WTC11 (cell line): Measurements from ENCODE around the gene STRIP1. TPM values are rescaled to one million over a fixed set of nuclear protein-coding genes. Genes with fewer than 3 reads are reported as not detected.

Source experiments
- ATAC-seq: fragments of 200-7000 bp; cut with Tn5 transposase; 2 replicates; pipeline ENCODE4 v1.10.0; 2021; ENCODE audit warnings: mild to moderate bottlenecking, moderate library complexity
- CTCF ChIA-PET: fragments of 300-600 bp; sonication (Branson Sonifier 250); formaldehyde crosslinking; loops from one replicate; lab custom pipeline; 2021; ENCODE audit warnings: antibody characterized with exemption; lab: Charles Lee
- POLR2A ChIA-PET: fragments of 350-600 bp; sonication (Branson Sonifier 250); formaldehyde crosslinking; loops from one replicate; lab custom pipeline; 2021; ENCODE audit warnings: antibody characterized with exemption; lab: Charles Lee
- DNase-seq: peaks from one replicate; pipeline ENCODE4 v3.0.0; 2021; ENCODE audit warnings: low spot score
- H3K27ac Mint-ChIP-seq: 2 replicates; pipeline ENCODE4 v1.8.0; 2021; ENCODE audit warnings: mixed read lengths
- H3K27me3 Mint-ChIP-seq: 2 replicates; pipeline ENCODE4 v1.8.0; 2021; ENCODE audit warnings: low read depth, mild to moderate bottlenecking, moderate library complexity, mixed read lengths
- H3K36me3 Mint-ChIP-seq: 2 replicates; pipeline ENCODE4 v1.8.0; 2021; ENCODE audit warnings: mixed read lengths
- H3K4me1 Mint-ChIP-seq: 2 replicates; pipeline ENCODE4 v1.8.0; 2022; ENCODE audit warnings: mixed read lengths
- H3K4me3 Mint-ChIP-seq: 2 replicates; pipeline ENCODE4 v1.8.0; 2021; ENCODE audit warnings: mild to moderate bottlenecking, moderate library complexity, mixed read lengths
- H3K9me3 Mint-ChIP-seq: 2 replicates; pipeline ENCODE4 v1.8.0; 2021; ENCODE audit warnings: mixed read lengths
- AFF4 ChIP-seq: sonication (generic); formaldehyde crosslinking; IDR thresholded peaks from 2 replicates; pipeline ENCODE4 v1.8.1; 2023; ENCODE audit warnings: mild to moderate bottlenecking, missing genetic modification reagents, borderline replicate concordance
- ATF1 ChIP-seq: sonication (generic); formaldehyde crosslinking; IDR thresholded peaks from 2 replicates; pipeline ENCODE4 v1.8.1; 2023; ENCODE audit warnings: mild to moderate bottlenecking, moderate library complexity, missing genetic modification reagents
- ATF3 ChIP-seq: sonication (generic); formaldehyde crosslinking; conservative IDR thresholded peaks from 2 replicates; pipeline ENCODE4 v1.8.1; 2022; ENCODE audit warnings: mild to moderate bottlenecking, missing genetic modification reagents
- ATF6 ChIP-seq: sonication (generic); formaldehyde crosslinking; IDR thresholded peaks from 2 replicates; pipeline ENCODE4 v1.8.1; 2023; ENCODE audit warnings: mild to moderate bottlenecking, missing genetic modification reagents
- CBFB ChIP-seq: sonication (generic); formaldehyde crosslinking; IDR thresholded peaks from 2 replicates; pipeline ENCODE4 v1.8.1; 2022; ENCODE audit warnings: mild to moderate bottlenecking, low read depth, missing genetic modification reagents
- CREM ChIP-seq: sonication (generic); formaldehyde crosslinking; IDR thresholded peaks from 2 replicates; pipeline ENCODE4 v1.8.1; 2022; ENCODE audit warnings: mild to moderate bottlenecking, missing genetic modification reagents, moderate library complexity
- E2F1 ChIP-seq: sonication (generic); formaldehyde crosslinking; IDR thresholded peaks from 2 replicates; pipeline ENCODE4 v1.8.0; 2022; ENCODE audit warnings: mild to moderate bottlenecking, missing genetic modification reagents
- FOXK1 ChIP-seq: sonication (generic); formaldehyde crosslinking; IDR thresholded peaks from 2 replicates; pipeline ENCODE4 v1.8.0; 2022; ENCODE audit warnings: mild to moderate bottlenecking, moderate library complexity, missing genetic modification reagents
- HMGA2 ChIP-seq: fragments of 250-450 bp; sonication (Bioruptor Pico); IDR thresholded peaks from 2 replicates; pipeline ENCODE4 v1.4.0; 2021; ENCODE audit warnings: mild to moderate bottlenecking, moderate library complexity
- MLX ChIP-seq: sonication (generic); formaldehyde crosslinking; IDR thresholded peaks from 2 replicates; pipeline ENCODE4 v1.8.1; 2023; ENCODE audit warnings: mild to moderate bottlenecking, missing genetic modification reagents, moderate library complexity
- MXD4 ChIP-seq: fragments of 250-450 bp; sonication (Bioruptor Pico); IDR thresholded peaks from 2 replicates; pipeline ENCODE4 v1.8.0; 2021; ENCODE audit warnings: mild to moderate bottlenecking, moderate library complexity, borderline replicate concordance
- NR1H2 ChIP-seq: sonication (generic); formaldehyde crosslinking; IDR thresholded peaks from 2 replicates; pipeline ENCODE4 v1.9.0; 2021; ENCODE audit warnings: mild to moderate bottlenecking, moderate library complexity, missing genetic modification reagents
- SP1 ChIP-seq: sonication (generic); formaldehyde crosslinking; conservative IDR thresholded peaks from 2 replicates; pipeline ENCODE4 v1.8.1; 2022; ENCODE audit warnings: missing genetic modification reagents
- ZNF232 ChIP-seq: sonication (generic); formaldehyde crosslinking; IDR thresholded peaks from 2 replicates; pipeline ENCODE4 v1.8.0; 2022; ENCODE audit warnings: mild to moderate bottlenecking, missing genetic modification reagents
- total RNA-seq: library from RNA; stranded (reverse); gene quantifications from 3 replicates; pipeline ENCODE4 v1.2.3, GENCODE V29; 2021
- TF ChIP-seq, protein P1 (sequence below): fragments of 200-600 bp; IDR thresholded peaks from 2 replicates; pipeline ENCODE4 v1.8.0; 2022; ENCODE audit warnings: antibody characterized with exemption

Gene STRIP1
- total RNA-seq, 1 experiment from 2014 or later = 42.8 TPM

DNA sequence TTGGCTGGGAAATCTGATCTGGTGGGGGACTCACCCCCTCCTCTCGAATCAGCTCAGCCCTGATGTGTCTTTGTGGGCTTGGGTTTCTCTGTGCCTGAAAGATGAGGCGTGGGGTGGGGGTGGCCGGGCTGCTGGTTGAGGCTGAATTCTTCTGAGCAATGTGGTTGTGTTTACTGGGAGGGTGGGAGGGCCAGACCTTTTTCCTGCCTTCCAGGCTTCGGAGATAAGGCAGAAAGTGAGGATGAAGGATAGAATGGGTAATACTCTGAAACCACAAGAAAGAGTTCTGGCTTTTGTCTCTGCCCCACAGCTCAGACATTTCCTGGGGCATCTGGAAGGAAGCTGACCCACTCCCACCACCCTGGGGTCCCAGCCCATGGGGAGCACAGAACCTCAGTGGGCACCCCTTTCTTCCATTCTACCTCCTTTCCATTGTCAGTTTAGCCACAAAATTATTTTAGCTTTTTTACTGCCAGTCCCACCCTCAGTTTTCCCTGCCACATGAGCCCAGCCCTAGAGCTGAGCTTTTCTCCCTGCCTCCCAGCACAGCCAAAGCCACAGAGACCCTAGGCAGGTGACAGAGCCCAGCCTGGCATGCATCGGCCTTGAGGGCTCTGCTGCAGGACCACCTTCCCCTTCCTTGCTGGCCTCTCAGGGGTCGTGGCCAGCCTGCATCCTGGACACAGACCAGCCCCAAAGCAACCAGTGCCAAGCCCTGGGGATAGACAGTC, 24.9 kb downstream of the STRIP1 start:
- H3K36me3 Mint-ChIP-seq = peaks cover 37% of the 10 kb centered on the region
- CTCF ChIA-PET = interaction anchor here (0.6 to 4.4 kb wide), 36 partner anchors 8 to 437 kb away, joined by 3 to 42 read pairs (median 6); partner anchors contain the start of genes ALX3, SLC6A17, STRIP1 and UBL4B
- ATAC-seq = no peak
- TF ChIP-seq HMGA2 (CRISPR knock-in tag) (no peak), ZNF232 (CRISPR knock-in tag) (no peak), CBFB (CRISPR knock-in tag) (no peak), ATF1 (CRISPR knock-in tag) (no peak), ATF3 (CRISPR knock-in tag) (no peak), CREM (no peak), MXD4 (CRISPR knock-in tag) (no peak), ATF6 (no peak)
- peaks cover 4% of the 10 kb centered on the region for H3K27me3 Mint-ChIP-seq
- no peak overlapping the region for H3K4me3 Mint-ChIP-seq
- DNase-seq = no peak
- no peaks in the 10 kb centered on the region for H3K9me3 Mint-ChIP-seq
- H3K27ac Mint-ChIP-seq = no peak overlapping the region
- POLR2A ChIA-PET = interaction anchor here (1.2 kb wide), 1 partner anchor 25 kb away, joined by 4 read pairs; the partner anchor contains the start of gene STRIP1
- no peaks in the 10 kb centered on the region for H3K4me1 Mint-ChIP-seq

- ChIA-PET CTCF (interaction anchor here (0.6 to 4.4 kb wide), 46 partner anchors 9 to 436 kb away, joined by 3 to 42 read pairs (median 4); partner anchors contain the start of genes AHCYL1, ALX3, SLC6A17 and STRIP1), POLR2A (interaction anchor here (0.7 to 1.2 kb wide), 2 partner anchors 26 to 28 kb away, joined by 3 to 4 read pairs; partner anchors contain the start of gene STRIP1)
- H3K27ac Mint-ChIP-seq = no peak overlapping the region
- H3K4me1 Mint-ChIP-seq = no peaks in the 10 kb centered on the region
- ATAC-seq = peak; percentile 87
- peak; percentile 81 for DNase-seq
- peaks cover 36% of the 10 kb centered on the region for H3K36me3 Mint-ChIP-seq
- peaks cover 12% of the 10 kb centered on the region for H3K27me3 Mint-ChIP-seq
- no peaks in the 10 kb centered on the region for H3K9me3 Mint-ChIP-seq
- TF ChIP-seq, protein P1, sequence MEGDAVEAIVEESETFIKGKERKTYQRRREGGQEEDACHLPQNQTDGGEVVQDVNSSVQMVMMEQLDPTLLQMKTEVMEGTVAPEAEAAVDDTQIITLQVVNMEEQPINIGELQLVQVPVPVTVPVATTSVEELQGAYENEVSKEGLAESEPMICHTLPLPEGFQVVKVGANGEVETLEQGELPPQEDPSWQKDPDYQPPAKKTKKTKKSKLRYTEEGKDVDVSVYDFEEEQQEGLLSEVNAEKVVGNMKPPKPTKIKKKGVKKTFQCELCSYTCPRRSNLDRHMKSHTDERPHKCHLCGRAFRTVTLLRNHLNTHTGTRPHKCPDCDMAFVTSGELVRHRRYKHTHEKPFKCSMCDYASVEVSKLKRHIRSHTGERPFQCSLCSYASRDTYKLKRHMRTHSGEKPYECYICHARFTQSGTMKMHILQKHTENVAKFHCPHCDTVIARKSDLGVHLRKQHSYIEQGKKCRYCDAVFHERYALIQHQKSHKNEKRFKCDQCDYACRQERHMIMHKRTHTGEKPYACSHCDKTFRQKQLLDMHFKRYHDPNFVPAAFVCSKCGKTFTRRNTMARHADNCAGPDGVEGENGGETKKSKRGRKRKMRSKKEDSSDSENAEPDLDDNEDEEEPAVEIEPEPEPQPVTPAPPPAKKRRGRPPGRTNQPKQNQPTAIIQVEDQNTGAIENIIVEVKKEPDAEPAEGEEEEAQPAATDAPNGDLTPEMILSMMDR = peak; percentile 96
- no peak for TF ChIP-seq FOXK1 (CRISPR knock-in tag)
- no peak overlapping the region for H3K4me3 Mint-ChIP-seq
Observed at GRCh38 chr1:110060034-110060661, 25.7 kb downstream of the STRIP1 start.

DNA sequence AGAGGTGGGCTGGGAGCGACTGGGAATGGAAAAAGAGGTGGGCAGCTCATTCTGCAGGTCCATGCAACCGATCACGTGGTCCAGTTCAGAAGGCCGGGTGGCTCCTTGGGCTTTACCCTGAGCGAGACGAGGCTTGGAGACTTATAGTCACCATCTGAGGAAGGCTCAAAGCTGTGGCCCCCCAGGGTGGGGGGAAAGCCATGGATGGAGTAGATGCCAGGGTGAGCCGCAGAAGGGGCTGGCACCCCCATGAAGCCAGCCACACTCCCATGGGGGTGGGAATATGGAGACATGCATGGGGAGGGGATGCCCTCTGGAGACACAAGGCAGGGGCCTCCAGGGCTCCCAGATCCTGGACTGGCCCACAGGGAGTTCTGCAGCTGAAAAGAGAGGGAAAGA, 26.2 kb downstream of the STRIP1 start:
- ChIA-PET POLR2A (interaction anchor here (0.7 to 1.2 kb wide), 2 partner anchors 26 to 27 kb away, joined by 3 to 4 read pairs; partner anchors contain the start of gene STRIP1), CTCF (interaction anchor here (0.6 to 4.4 kb wide), 40 partner anchors 9 to 435 kb away, joined by 3 to 42 read pairs (median 4); partner anchors contain the start of genes AHCYL1, ALX3, SLC6A17 and STRIP1)
- H3K27me3 Mint-ChIP-seq = peaks cover 17% of the 10 kb centered on the region
- DNase-seq (no peak), ATAC-seq (no peak)
- no peaks in the 10 kb centered on the region for H3K4me1 Mint-ChIP-seq
- no peak overlapping the region for H3K27ac Mint-ChIP-seq
- peaks cover 31% of the 10 kb centered on the region for H3K36me3 Mint-ChIP-seq
- no peaks in the 10 kb centered on the region for H3K9me3 Mint-ChIP-seq
- H3K4me3 Mint-ChIP-seq = no peak overlapping the region
- TF ChIP-seq SP1 = no peak
- TF ChIP-seq NR1H2 (CRISPR knock-in tag) = no peak
- TF ChIP-seq AFF4 (CRISPR knock-in tag) = no peak
- TF ChIP-seq E2F1 = no peak
- TF ChIP-seq, protein P1 = no peak
- no peak for TF ChIP-seq MLX (CRISPR knock-in tag)
- TF ChIP-seq ATF1 (CRISPR knock-in tag) = no peak
